GM10248 (cell line): ENCODE results near the gene PRDM16.

Experiments used
- CTCF ChIA-PET: fragments of 300-600 bp; sonication (Branson Sonifier 250); formaldehyde crosslinking; extraction: SDS; loops from one replicate; lab custom pipeline; 2021; ENCODE audit warnings: antibody characterized with exemption; lab: Yijun Ruan, JAX
- POLR2A ChIA-PET: fragments of 350-650 bp; sonication (Branson Sonifier 250); formaldehyde crosslinking; extraction: SDS; loops from one replicate; lab custom pipeline; 2020; ENCODE audit warnings: antibody characterized with exemption; lab: Yijun Ruan, JAX
- DNase-seq: peaks from one replicate; pipeline ENCODE4 v3.0.0; 2012; ENCODE audit errors: extremely low spot score
- CTCF ChIP-seq: IDR thresholded peaks from 2 replicates; pipeline ENCODE4 v1.5.1; 2012; ENCODE audit warnings: mild to moderate bottlenecking, low read depth; ENCODE audit errors: extremely low read depth, missing control alignments, control extremely low read depth

Gene PRDM16

GRCh38 chr1:3377604-3378279 lies 308.7 kb downstream of the PRDM16 start:
- TF ChIP-seq CTCF: no peak
- CTCF ChIA-PET: no interaction called here
- POLR2A ChIA-PET: no interaction called here
- no peak for DNase-seq

GRCh38 chr1:3378411-3379208 lies 309.6 kb downstream of the PRDM16 start:
- no peak for TF ChIP-seq CTCF
- POLR2A ChIA-PET: no interaction called here
- DNase-seq: no peak
- CTCF ChIA-PET: no interaction called here

GRCh38 chr1:3379934-3380333 lies 310.9 kb downstream of the PRDM16 start:
- ChIA-PET POLR2A (no interaction called here), CTCF (no interaction called here)
- no peak for DNase-seq
- TF ChIP-seq CTCF: no peak

- ChIA-PET POLR2A (no interaction called here), CTCF (no interaction called here)
- no peak for DNase-seq
- TF ChIP-seq CTCF: no peak
Observed at GRCh38 chr1:3380469-3380868, 311.5 kb downstream of the PRDM16 start.

- CTCF ChIA-PET: no interaction called here
- no peak for TF ChIP-seq CTCF
- POLR2A ChIA-PET: no interaction called here
- DNase-seq: no peak
Observed at GRCh38 chr1:3381901-3382300, 312.9 kb downstream of the PRDM16 start.

- DNase-seq: no peak
- ChIA-PET POLR2A (no interaction called here), CTCF (no interaction called here)
- TF ChIP-seq CTCF: no peak
Observed at GRCh38 chr1:3382326-3383057, 313.5 kb downstream of the PRDM16 start.
